ENCODE measurements around the gene LARGE1. TPM values are rescaled to one million over a fixed set of nuclear protein-coding genes. Genes with fewer than 3 reads are reported as not detected.

Gene LARGE1
- total RNA-seq, 1 experiment from 2014 or later = 5.8 TPM

DNA sequence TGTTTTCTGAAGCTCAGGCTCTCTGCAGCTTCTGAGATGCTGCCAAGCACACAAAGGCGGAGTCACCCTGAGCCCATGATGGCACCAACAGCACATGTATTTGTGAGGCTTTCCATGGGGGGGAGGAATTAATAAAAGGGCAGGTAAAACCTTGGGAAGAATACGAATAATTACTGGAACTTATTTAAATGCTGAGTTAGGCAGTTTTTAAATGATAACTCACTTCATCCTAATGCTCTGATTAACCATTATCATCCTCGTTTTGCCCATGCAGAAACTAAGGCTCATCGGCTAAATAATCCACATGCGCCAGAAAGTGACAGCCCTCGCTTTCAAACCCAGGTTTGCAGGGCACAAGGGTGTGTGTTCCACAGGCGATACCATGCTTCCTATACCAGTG lies 35.4 kb downstream of the LARGE1 start:
- no peak overlapping the region for H3K27ac Mint-ChIP-seq (ENCODE audit: unreplicated experiment)
- no peaks in the 10 kb centered on the region for H3K27me3 Mint-ChIP-seq (ENCODE audit: insufficient read depth, unreplicated experiment)
- H3K9me3 Mint-ChIP-seq (ENCODE audit: unreplicated experiment) = no peaks in the 10 kb centered on the region
- ChIA-PET CTCF (no interaction called here), POLR2A (no interaction called here)
- BruUV-seq (replicated peaks) = no TSS peak
- intact Hi-C loops (cut with micrococcal nuclease; ENCODE audit: unreplicated experiment) = no loop called here
- Histone ChIP-seq H3K4me3 (ENCODE audit: low read depth, low read length) (no peak overlapping the region), H3K9me3 (no peaks in the 10 kb centered on the region), H3K27me3 (replicated peaks; ENCODE audit: control insufficient read depth, insufficient read depth, low read length) (no peaks in the 10 kb centered on the region), H3K4me1 (no peaks in the 10 kb centered on the region), H3K36me3 (ENCODE audit: control insufficient read depth, insufficient read depth, low read length) (no peaks in the 10 kb centered on the region)
- no peaks in the 10 kb centered on the region for H3K36me3 Mint-ChIP-seq (ENCODE audit: insufficient read depth, unreplicated experiment)
- no peak for TF ChIP-seq CTCF (IDR thresholded peaks at IDR 0.05; ENCODE audit: insufficient read depth in 1 of 2, low read depth in 1 of 2, low read length in 1 of 2, severe bottlenecking in 1 of 2, unreplicated experiment in 1 of 2)
- no peak for DNase-seq
- no peak overlapping the region for H3K4me3 Mint-ChIP-seq (ENCODE audit: unreplicated experiment)
- H3K4me1 Mint-ChIP-seq (ENCODE audit: low read depth, unreplicated experiment) = peaks cover 7% of the 10 kb centered on the region

DNA sequence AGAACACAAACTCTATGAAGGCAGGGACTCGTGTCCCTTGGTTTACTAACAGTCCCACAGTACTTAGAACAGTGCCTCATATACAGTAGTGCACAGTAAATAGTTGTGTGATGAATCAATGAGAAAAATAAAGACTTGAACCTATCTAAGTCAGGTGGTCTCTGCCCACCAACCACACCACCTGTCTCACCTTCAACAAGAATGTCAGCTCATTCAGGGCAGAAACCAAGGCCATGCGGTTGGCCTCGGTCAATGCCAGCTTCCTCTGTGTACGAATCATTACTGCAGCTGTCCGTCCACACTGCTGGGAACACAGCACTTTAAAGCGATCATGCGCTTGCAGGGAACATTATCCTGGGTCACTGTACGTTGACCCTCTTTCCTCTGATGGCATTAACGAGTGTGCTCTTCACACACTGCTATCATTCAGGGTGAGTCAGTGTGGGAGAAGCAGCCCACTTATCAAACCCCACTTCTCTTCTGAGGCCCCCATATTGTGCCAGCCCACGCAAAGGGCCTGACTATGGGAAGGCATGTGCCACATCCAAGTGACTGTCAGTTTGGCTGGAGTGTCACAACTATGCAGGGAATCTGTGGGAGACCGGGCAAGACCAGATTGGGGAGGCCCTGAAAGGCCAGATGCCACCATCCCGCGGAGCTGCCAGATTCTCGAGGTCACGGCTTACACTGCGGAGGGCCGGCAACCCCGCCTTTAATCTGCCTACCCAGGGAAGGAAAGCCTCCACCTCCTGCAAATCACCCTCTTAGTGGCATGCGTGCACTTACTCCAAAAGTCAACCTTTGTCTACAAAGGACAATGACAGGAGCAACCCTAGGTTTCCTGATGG lies 36.1 kb downstream of the LARGE1 start:
- TF ChIP-seq CTCF (IDR thresholded peaks at IDR 0.05; ENCODE audit: insufficient read depth in 1 of 2, low read depth in 1 of 2, low read length in 1 of 2, severe bottlenecking in 1 of 2, unreplicated experiment in 1 of 2) = no peak
- Histone ChIP-seq H3K4me1 (no peaks in the 10 kb centered on the region), H3K27me3 (replicated peaks; ENCODE audit: control insufficient read depth, insufficient read depth, low read length) (no peaks in the 10 kb centered on the region), H3K4me3 (ENCODE audit: low read depth, low read length) (no peak overlapping the region), H3K9me3 (no peaks in the 10 kb centered on the region), H3K36me3 (ENCODE audit: control insufficient read depth, insufficient read depth, low read length) (no peaks in the 10 kb centered on the region)
- intact Hi-C loops (cut with micrococcal nuclease; ENCODE audit: unreplicated experiment) = no loop called here
- Mint-ChIP-seq H3K9me3 (ENCODE audit: unreplicated experiment) (no peaks in the 10 kb centered on the region), H3K36me3 (ENCODE audit: insufficient read depth, unreplicated experiment) (no peaks in the 10 kb centered on the region), H3K27me3 (ENCODE audit: insufficient read depth, unreplicated experiment) (no peaks in the 10 kb centered on the region), H3K4me1 (ENCODE audit: low read depth, unreplicated experiment) (peaks cover 7% of the 10 kb centered on the region), H3K4me3 (ENCODE audit: unreplicated experiment) (no peak overlapping the region), H3K27ac (ENCODE audit: unreplicated experiment) (no peak overlapping the region)
- DNase-seq = no peak
- POLR2A ChIA-PET = no interaction called here
- no TSS peak for BruUV-seq (replicated peaks)
- CTCF ChIA-PET = no interaction called here

GRCh38 chr22:33883561-33883960 lies 36.7 kb downstream of the LARGE1 start:
- Mint-ChIP-seq H3K9me3 (ENCODE audit: unreplicated experiment) (no peaks in the 10 kb centered on the region), H3K36me3 (ENCODE audit: insufficient read depth, unreplicated experiment) (no peaks in the 10 kb centered on the region), H3K27me3 (ENCODE audit: insufficient read depth, unreplicated experiment) (no peaks in the 10 kb centered on the region), H3K4me1 (ENCODE audit: low read depth, unreplicated experiment) (peaks cover 7% of the 10 kb centered on the region), H3K27ac (ENCODE audit: unreplicated experiment) (no peak overlapping the region), H3K4me3 (ENCODE audit: unreplicated experiment) (no peak overlapping the region)
- BruUV-seq (replicated peaks) = no TSS peak
- Histone ChIP-seq H3K4me1 (no peaks in the 10 kb centered on the region), H3K27me3 (replicated peaks; ENCODE audit: control insufficient read depth, insufficient read depth, low read length) (no peaks in the 10 kb centered on the region), H3K9me3 (no peaks in the 10 kb centered on the region), H3K4me3 (ENCODE audit: low read depth, low read length) (no peak overlapping the region), H3K36me3 (ENCODE audit: control insufficient read depth, insufficient read depth, low read length) (no peaks in the 10 kb centered on the region)
- TF ChIP-seq CTCF (IDR thresholded peaks at IDR 0.05; ENCODE audit: insufficient read depth in 1 of 2, low read depth in 1 of 2, low read length in 1 of 2, severe bottlenecking in 1 of 2, unreplicated experiment in 1 of 2) = no peak
- DNase-seq = no peak
- intact Hi-C loops (cut with micrococcal nuclease; ENCODE audit: unreplicated experiment) = no loop called here
- ChIA-PET CTCF (no interaction called here), POLR2A (no interaction called here)
